Thyroid gland (tissue), 4 donors: ENCODE measurements around the gene ZNF541.

ENCODE experiments used
- CTCF ChIP-seq, 6 experiments: fragments of 200-600 bp in 3 of 6; fragments of 450-650 bp in 3 of 6; sonication (generic) in 3 of 6; IDR thresholded peaks; one replicate each; pipeline ENCODE4 v1.5.1; 2016 to 2019; ENCODE audit warnings: antibody characterized with exemption in 6 of 6, mild to moderate bottlenecking in 2 of 6, inconsistent platforms in 1 of 6, moderate library complexity in 1 of 6
- POLR2A ChIP-seq, 2 donors: fragments of 450-650 bp; IDR thresholded peaks; one replicate each; pipeline ENCODE4 v1.6.1; 2017; ENCODE audit warnings: antibody characterized with exemption in 2 of 2, mild to moderate bottlenecking in 2 of 2, moderate library complexity in 1 of 2

GRCh38 chr19:47561440-47562057 is 11.4 kb downstream of the ZNF541 start:
- TF ChIP-seq CTCF (IDR thresholded peaks at IDR 0.05) (no peak), POLR2A (IDR thresholded peaks at IDR 0.05) (no peak)
